SU-DHL-6 (cell line): ENCODE data around the gene TAOK2.
"Not testable (repeated sequence)": the region's sequence is repeated elsewhere in the genome, so short reads cannot be mapped to it uniquely, and the experiment has no call there.

ENCODE experiments used
- EZH2phosphoT487 ChIP-seq: fragments of 200-600 bp; sonication (generic), shearing (Covaris generic); conservative IDR thresholded peaks from 2 replicates; pipeline ENCODE4 v1.6.1; 2018; ENCODE audit warnings: mild to moderate bottlenecking, antibody characterized with exemption, low read length, moderate library complexity, mixed read lengths
- TF ChIP-seq, protein P1 (sequence below): fragments of 200-600 bp; sonication (generic); IDR thresholded peaks from one replicate; pipeline ENCODE4 v1.5.1; 2017; ENCODE audit warnings: antibody characterized with exemption, mild to moderate bottlenecking, low read length, moderate library complexity; ENCODE audit not compliant: insufficient read depth, poor library complexity, severe bottlenecking

DNA sequence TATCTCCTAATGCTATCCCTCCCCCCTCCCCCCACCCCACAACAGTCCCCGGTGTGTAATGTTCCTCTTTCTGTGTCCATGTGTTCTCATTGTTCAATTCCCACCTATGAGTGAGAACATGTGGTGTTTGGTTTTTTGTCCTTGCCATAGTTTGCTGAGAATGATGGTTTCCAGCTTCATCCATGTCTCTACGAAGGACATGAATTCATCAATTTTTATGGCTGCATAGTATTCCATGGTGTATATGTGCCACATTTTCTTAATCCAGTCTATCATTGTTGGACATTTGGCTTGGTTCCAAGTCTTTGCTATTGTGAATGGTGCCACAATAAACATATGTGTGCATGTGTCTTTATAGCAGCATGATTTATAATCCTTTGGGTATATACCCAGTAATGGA lies 41.9 kb upstream of the TAOK2 start:
- not testable (repeated sequence) for TF ChIP-seq EZH2phosphoT487
- TF ChIP-seq, protein P1, sequence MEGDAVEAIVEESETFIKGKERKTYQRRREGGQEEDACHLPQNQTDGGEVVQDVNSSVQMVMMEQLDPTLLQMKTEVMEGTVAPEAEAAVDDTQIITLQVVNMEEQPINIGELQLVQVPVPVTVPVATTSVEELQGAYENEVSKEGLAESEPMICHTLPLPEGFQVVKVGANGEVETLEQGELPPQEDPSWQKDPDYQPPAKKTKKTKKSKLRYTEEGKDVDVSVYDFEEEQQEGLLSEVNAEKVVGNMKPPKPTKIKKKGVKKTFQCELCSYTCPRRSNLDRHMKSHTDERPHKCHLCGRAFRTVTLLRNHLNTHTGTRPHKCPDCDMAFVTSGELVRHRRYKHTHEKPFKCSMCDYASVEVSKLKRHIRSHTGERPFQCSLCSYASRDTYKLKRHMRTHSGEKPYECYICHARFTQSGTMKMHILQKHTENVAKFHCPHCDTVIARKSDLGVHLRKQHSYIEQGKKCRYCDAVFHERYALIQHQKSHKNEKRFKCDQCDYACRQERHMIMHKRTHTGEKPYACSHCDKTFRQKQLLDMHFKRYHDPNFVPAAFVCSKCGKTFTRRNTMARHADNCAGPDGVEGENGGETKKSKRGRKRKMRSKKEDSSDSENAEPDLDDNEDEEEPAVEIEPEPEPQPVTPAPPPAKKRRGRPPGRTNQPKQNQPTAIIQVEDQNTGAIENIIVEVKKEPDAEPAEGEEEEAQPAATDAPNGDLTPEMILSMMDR = not testable (repeated sequence)
